GM12878 (cell line): ENCODE data around the gene PLEKHA5. TPM values are rescaled to one million over a fixed set of nuclear protein-coding genes. Genes with fewer than 3 reads are reported as not detected.

Experiments
- ATAC-seq: fragments of 200-7000 bp; cut with Tn5 transposase; 3 replicates; pipeline ENCODE4 v1.9.1; 2020; ENCODE audit warnings: mild to moderate bottlenecking, moderate library complexity
- BruUV-seq: library from RNA; stranded (reverse); fragments of 400-500 nt; replicated peaks from 2 replicates; lab custom pipeline; 2021; lab: Mats Ljungman, UMichigan
- CTCF ChIA-PET: fragments of 300-600 bp; sonication (Branson Sonifier 250); formaldehyde crosslinking; extraction: SDS; loops from one replicate; lab custom pipeline; 2021; ENCODE audit warnings: inconsistent platforms; lab: Yijun Ruan, JAX
- POLR2A ChIA-PET: fragments of 350-600 bp; formaldehyde crosslinking; extraction: SDS; loops from one replicate; lab custom pipeline; 2021; ENCODE audit warnings: inconsistent platforms; lab: Charles Lee
- RAD21 ChIA-PET: fragments of 300-600 bp; sonication (Branson Sonifier 250); formaldehyde crosslinking; loops from one replicate; lab custom pipeline; 2023; ENCODE audit warnings: antibody characterized with exemption; ENCODE audit not compliant: unreplicated experiment; lab: Charles Lee
- SMC1A ChIA-PET: fragments of 300-600 bp; sonication (Branson Sonifier 250); formaldehyde crosslinking; loops from one replicate; lab custom pipeline; 2023; ENCODE audit not compliant: unreplicated experiment, uncharacterized antibody; lab: Charles Lee
- DNase-seq: peaks from one replicate; pipeline ENCODE4 v3.0.0-alpha.2; 2011; ENCODE audit warnings: low read depth, low spot score
- FAIRE-seq: peaks from 3 replicates; lab custom pipeline; 2011; peaks lifted over from hg19 to GRCh38; lab: Jason Lieb, UNC
- H2AFZ ChIP-seq: 2 replicates; pipeline ENCODE4 v1.6.0; 2011; ENCODE audit warnings: low read depth, low read length, control low read depth; ENCODE audit not compliant: control insufficient read depth
- H3K27ac ChIP-seq: 2 replicates; pipeline ENCODE4 v1.5.1; 2011; ENCODE audit warnings: control low read depth; ENCODE audit not compliant: control insufficient read depth, insufficient read depth
- H3K27me3 ChIP-seq, 2 experiments: replicated peaks in 1 of 2; 2 replicates each; pipeline versions ENCODE4 v1.6.0 to v1.6.1; 2011; ENCODE audit warnings: low read length in 1 of 2; ENCODE audit not compliant: control insufficient read depth in 2 of 2, insufficient read depth in 2 of 2
- H3K36me3 ChIP-seq, 2 experiments: 2 replicates each; pipeline ENCODE4 v1.5.1; 2011; ENCODE audit warnings: low read length in 1 of 2; ENCODE audit not compliant: control insufficient read depth in 2 of 2, insufficient read depth in 2 of 2
- H3K4me1 ChIP-seq: 2 replicates; pipeline ENCODE4 v1.6.1; 2011; ENCODE audit warnings: mild to moderate bottlenecking, low read length, moderate library complexity, mixed read lengths; ENCODE audit not compliant: control insufficient read depth, insufficient read depth
- H3K4me2 ChIP-seq: 2 replicates; pipeline ENCODE4 v1.6.0; 2011; ENCODE audit warnings: control low read depth; ENCODE audit not compliant: control insufficient read depth, insufficient read depth
- H3K4me3 ChIP-seq: fragments of 200-600 bp; sonication (generic); 2 replicates; pipeline ENCODE4 v1.5.1; 2016
- H3K79me2 ChIP-seq: 2 replicates; pipeline ENCODE4 v1.6.0; 2011; ENCODE audit warnings: low read length; ENCODE audit not compliant: control insufficient read depth, insufficient read depth
- H3K9ac ChIP-seq: 2 replicates; pipeline ENCODE4 v1.8.0; 2011; ENCODE audit warnings: low read length, control low read depth, mixed read lengths; ENCODE audit not compliant: control insufficient read depth, insufficient read depth
- H3K9me3 ChIP-seq: replicated peaks from 3 replicates; pipeline ENCODE4 v1.5.1; 2011; ENCODE audit warnings: mild to moderate bottlenecking, low read length; ENCODE audit not compliant: control insufficient read depth, insufficient read depth
- H4K20me1 ChIP-seq: 2 replicates; pipeline ENCODE4 v1.6.0; 2011; ENCODE audit not compliant: control insufficient read depth, insufficient read depth
- CBX3 ChIP-seq: fragments of 200-600 bp; sonication (generic); IDR thresholded peaks from 2 replicates; pipeline ENCODE4 v1.6.1; 2016; ENCODE audit warnings: low read depth, borderline replicate concordance
- CTCF ChIP-seq, 3 experiments: IDR thresholded peaks in 2 of 3; conservative IDR thresholded peaks in 1 of 3; 2 replicates each; pipeline ENCODE4 v1.5.1; 2011; ENCODE audit warnings: low read depth in 3 of 3, low read length in 3 of 3, mild to moderate bottlenecking in 3 of 3, control low read depth in 2 of 3, moderate library complexity in 2 of 3, inconsistent platforms in 1 of 3, mixed read lengths in 1 of 3; ENCODE audit not compliant: control insufficient read depth in 2 of 3, insufficient read depth in 1 of 3; ENCODE audit errors: extremely low read depth in 1 of 3
- CUX1 ChIP-seq: IDR thresholded peaks from 2 replicates; pipeline ENCODE4 v1.6.1; 2012; ENCODE audit warnings: improper control_type of control experiment, low read depth, low read length; ENCODE audit not compliant: insufficient replicate concordance
- EGR1 ChIP-seq, 2 experiments: IDR thresholded peaks; 1 replicate in 1 of 2; 2 replicates in 1 of 2; pipeline ENCODE4 v1.6.1; 2011 to 2012; ENCODE audit warnings: low read depth in 2 of 2, low read length in 2 of 2, borderline replicate concordance in 1 of 2, mild to moderate bottlenecking in 1 of 2, moderate library complexity in 1 of 2
- HCFC1 ChIP-seq: fragments of 150-350 bp; IDR thresholded peaks from 2 replicates; pipeline ENCODE4 v1.6.1; 2014; ENCODE audit warnings: low read length
- KDM1A ChIP-seq: fragments of 200-600 bp; sonication (generic); IDR thresholded peaks from 2 replicates; pipeline ENCODE4 v1.6.1; 2016; ENCODE audit warnings: borderline replicate concordance
- POLR2A ChIP-seq: IDR thresholded peaks from 2 replicates; pipeline ENCODE4 v1.6.1; 2011; ENCODE audit warnings: low read depth, mild to moderate bottlenecking, low read length
- TCF12 ChIP-seq: IDR thresholded peaks from 2 replicates; pipeline ENCODE4 v1.6.1; 2011; ENCODE audit warnings: low read depth, mild to moderate bottlenecking, low read length
- WRNIP1 ChIP-seq: IDR thresholded peaks from 2 replicates; pipeline ENCODE4 v1.6.1; 2011; ENCODE audit warnings: low read depth, low read length, improper control_type of control experiment, borderline replicate concordance
- ZNF274 ChIP-seq: IDR thresholded peaks from one replicate; pipeline ENCODE4 v1.8.0; 2011; ENCODE audit not compliant: insufficient read length, insufficient read depth
- ZNF384 ChIP-seq: IDR thresholded peaks from 2 replicates; pipeline ENCODE4 v1.6.1; 2012; ENCODE audit warnings: low read depth, mild to moderate bottlenecking, low read length, improper control_type of control experiment, borderline replicate concordance
- ZNF687 ChIP-seq: fragments of 450-650 bp; IDR thresholded peaks from 2 replicates; pipeline ENCODE4 v1.6.1; 2017; ENCODE audit warnings: mild to moderate bottlenecking, moderate library complexity
- WGBS: methylation state at CpG from one replicate; pipeline ENCODE4 v1.1.6; 2016; ENCODE audit warnings: low lambda C conversion rate; ENCODE audit not compliant: insufficient replicate concordance, insufficient coverage; ENCODE audit errors: missing lambda C conversion rate; 5-methylcytosine and 5-hydroxymethylcytosine counted together
- in situ Hi-C: fragments of 300-500 bp; cut with MboI; formaldehyde crosslinking; loops from 9 replicates; pipeline ENCODE4 v1.14.3; 2018; ENCODE audit warnings: mixed read lengths
- intact Hi-C: fragments of 100-400 bp; cut with micrococcal nuclease; formaldehyde crosslinking; loops from one replicate; pipeline ENCODE4 v1.14.2; 2022; ENCODE audit not compliant: unreplicated experiment
- polyA plus RNA-seq, 11 experiments: library from polyadenylated mRNA; depleted of rRNA in 4 of 11; unstranded in 6 of 11; stranded (reverse) in 5 of 11; fragments of >200 nt; fragmentation: Nextera tagmentation in 4 of 11; fragmentation: Illumina TruSeq in 1 of 11; extraction: Ambion mirVana in 4 of 11; extraction: Trizol in 1 of 11; gene quantifications; 1 replicate in 1 of 11; 2 replicates in 10 of 11; pipeline versions ENCODE4 v1.2.1 to v1.2.3, GENCODE V29; 2011 to 2016; ENCODE audit warnings: inconsistent platforms in 2 of 11, missing spikeins in 2 of 11, low read depth in 1 of 11
- total RNA-seq, 4 experiments: library from RNA; depleted of rRNA in 3 of 4; stranded (reverse); fragments of >200 nt in 3 of 4; fragmentation: Illumina TruSeq in 1 of 4; extraction: Trizol in 1 of 4; gene quantifications; 2 replicates each; pipeline versions ENCODE4 v1.2.1 to v1.2.3, GENCODE V29; 2013 to 2021

PLEKHA5 gene
- total and polyA plus RNA-seq, 10 of the 15 experiments (the other 5 are each of a cell fraction or from before 2014, with no cell fraction given), result 0.09 to 0.33 (median 0.18) TPM; not detected in 3

GRCh38 chr12:19234171-19234704, 104.7 kb downstream of the PLEKHA5 start:
- Histone ChIP-seq H3K9ac (no peak overlapping the region), H3K27me3 (no peaks in the 10 kb centered on the region), H3K4me1 (no peaks in the 10 kb centered on the region), H4K20me1 (no peaks in the 10 kb centered on the region), H3K9me3 (no peaks in the 10 kb centered on the region), H2AFZ (no peak overlapping the region), H3K36me3 (no peaks in the 10 kb centered on the region), H3K79me2 (no peaks in the 10 kb centered on the region), H3K27ac (no peak overlapping the region)
- intact Hi-C loops, result no loop called here
- SMC1A ChIA-PET, result no interaction called here
- BruUV-seq, result no TSS peak
- WGBS, result 28% methylated on average over 3 of the region's 3 CpGs
- no peak for FAIRE-seq
- RAD21 ChIA-PET, result no interaction called here
- CTCF ChIA-PET, result no interaction called here
- ATAC-seq, result no peak
- POLR2A ChIA-PET, result interaction anchor here (0.5 kb wide), 1 partner anchor 180 kb away, joined by 3 read pairs; no protein-coding TSS in a partner anchor
- in situ Hi-C loops, result no loop called here
- no peak for DNase-seq
- TF ChIP-seq TCF12 (no peak), ZNF384 (no peak), CUX1 (no peak), POLR2A (no peak), ZNF274 (no peak), CBX3 (no peak), HCFC1 (no peak), WRNIP1 (no peak), ZNF687 (no peak), KDM1A (no peak), EGR1 (IDR thresholded peaks at IDR 0.05; ENCODE audit: borderline replicate concordance in 1 of 2, low read depth in 2 of 2, low read length in 2 of 2) (no peak), CTCF (IDR thresholded peaks at IDR 0.05 in 2 of 3, conservative IDR thresholded peaks at IDR 0.05 in 1 of 3; ENCODE audit: control insufficient read depth in 2 of 3, extremely low read depth in 1 of 3, insufficient read depth in 1 of 3, low read depth in 3 of 3, low read length in 3 of 3) (no peak)
- TF ChIP-seq, all 136 proteins: peak for 0
- Histone ChIP-seq H3K4me3 (no peak overlapping the region), H3K4me2 (no peak overlapping the region)
